ENCODE results near the gene HACD3. TPM values are rescaled to one million over a fixed set of nuclear protein-coding genes. Genes with fewer than 3 reads are reported as not detected.

HACD3 gene
- total RNA-seq, 2 donors from 2014 or later = 20.0 to 31.0 TPM

DNA sequence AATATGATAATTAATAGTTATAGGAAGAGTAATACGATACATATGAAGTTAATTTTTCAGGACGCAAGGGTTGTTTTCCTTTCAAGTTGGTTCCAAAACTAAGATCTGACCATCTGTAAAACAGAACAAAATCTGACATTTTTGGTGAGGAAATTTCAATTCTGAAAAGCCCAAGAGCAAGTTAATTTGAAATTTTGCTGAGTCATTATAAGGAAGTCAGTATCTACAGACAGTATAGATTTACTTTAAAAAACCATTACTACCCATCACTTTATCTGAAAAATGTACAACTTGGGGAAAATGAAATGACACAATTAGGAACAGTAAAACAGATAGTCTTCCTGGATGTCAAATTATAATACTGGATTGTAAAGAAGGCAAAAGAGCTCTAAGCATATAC, 68.2 kb downstream of the HACD3 start:
- DNase-seq (ENCODE audit: low spot score) (no peak), ATAC-seq (ENCODE audit: insufficient number of reproducible peaks, low FRiP score, low read depth) (no peak)
- H3K9me3 ChIP-seq = no peaks in the 10 kb centered on the region
- H3K4me1 ChIP-seq (ENCODE audit: control insufficient read depth in 1 of 2, low read depth in 2 of 2) = no peaks in the 10 kb centered on the region
- TF ChIP-seq, protein P1, sequence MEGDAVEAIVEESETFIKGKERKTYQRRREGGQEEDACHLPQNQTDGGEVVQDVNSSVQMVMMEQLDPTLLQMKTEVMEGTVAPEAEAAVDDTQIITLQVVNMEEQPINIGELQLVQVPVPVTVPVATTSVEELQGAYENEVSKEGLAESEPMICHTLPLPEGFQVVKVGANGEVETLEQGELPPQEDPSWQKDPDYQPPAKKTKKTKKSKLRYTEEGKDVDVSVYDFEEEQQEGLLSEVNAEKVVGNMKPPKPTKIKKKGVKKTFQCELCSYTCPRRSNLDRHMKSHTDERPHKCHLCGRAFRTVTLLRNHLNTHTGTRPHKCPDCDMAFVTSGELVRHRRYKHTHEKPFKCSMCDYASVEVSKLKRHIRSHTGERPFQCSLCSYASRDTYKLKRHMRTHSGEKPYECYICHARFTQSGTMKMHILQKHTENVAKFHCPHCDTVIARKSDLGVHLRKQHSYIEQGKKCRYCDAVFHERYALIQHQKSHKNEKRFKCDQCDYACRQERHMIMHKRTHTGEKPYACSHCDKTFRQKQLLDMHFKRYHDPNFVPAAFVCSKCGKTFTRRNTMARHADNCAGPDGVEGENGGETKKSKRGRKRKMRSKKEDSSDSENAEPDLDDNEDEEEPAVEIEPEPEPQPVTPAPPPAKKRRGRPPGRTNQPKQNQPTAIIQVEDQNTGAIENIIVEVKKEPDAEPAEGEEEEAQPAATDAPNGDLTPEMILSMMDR (IDR thresholded peaks at IDR 0.05) = no peak
- no peak overlapping the region for H3K4me3 ChIP-seq
- H3K36me3 ChIP-seq = peaks cover 52% of the 10 kb centered on the region
- no peak overlapping the region for H3K27ac ChIP-seq
- H3K27me3 ChIP-seq (replicated peaks; ENCODE audit: insufficient read depth) = no peaks in the 10 kb centered on the region

DNA sequence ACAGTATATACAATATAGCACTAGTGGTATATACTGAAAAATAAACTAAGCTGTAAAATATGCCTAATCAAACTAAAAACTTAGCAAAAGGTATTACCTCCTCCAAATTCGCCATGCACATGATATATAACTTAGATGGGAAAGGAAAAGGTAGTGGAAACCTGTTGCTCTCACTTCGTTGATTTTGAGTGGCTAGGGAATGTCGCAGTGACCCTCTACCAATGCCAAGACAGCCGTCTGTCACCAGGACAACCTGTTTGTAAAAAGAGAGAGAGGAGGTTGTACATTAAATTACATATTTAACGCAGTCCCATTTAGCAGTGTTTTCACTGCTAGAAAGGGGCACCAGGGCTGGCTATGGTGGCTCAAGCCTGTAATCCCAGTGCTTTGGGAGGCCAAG, 69.4 kb downstream of the HACD3 start:
- Histone ChIP-seq H3K36me3 (peaks cover 54% of the 10 kb centered on the region), H3K4me1 (ENCODE audit: control insufficient read depth in 1 of 2, low read depth in 2 of 2) (no peaks in the 10 kb centered on the region), H3K4me3 (no peak overlapping the region), H3K27me3 (replicated peaks; ENCODE audit: insufficient read depth) (no peaks in the 10 kb centered on the region), H3K27ac (no peak overlapping the region), H3K9me3 (no peaks in the 10 kb centered on the region)
- ATAC-seq (ENCODE audit: insufficient number of reproducible peaks, low FRiP score, low read depth) (no peak), DNase-seq (ENCODE audit: low spot score) (no peak)
- TF ChIP-seq, protein P1 (IDR thresholded peaks at IDR 0.05) = no peak

DNA sequence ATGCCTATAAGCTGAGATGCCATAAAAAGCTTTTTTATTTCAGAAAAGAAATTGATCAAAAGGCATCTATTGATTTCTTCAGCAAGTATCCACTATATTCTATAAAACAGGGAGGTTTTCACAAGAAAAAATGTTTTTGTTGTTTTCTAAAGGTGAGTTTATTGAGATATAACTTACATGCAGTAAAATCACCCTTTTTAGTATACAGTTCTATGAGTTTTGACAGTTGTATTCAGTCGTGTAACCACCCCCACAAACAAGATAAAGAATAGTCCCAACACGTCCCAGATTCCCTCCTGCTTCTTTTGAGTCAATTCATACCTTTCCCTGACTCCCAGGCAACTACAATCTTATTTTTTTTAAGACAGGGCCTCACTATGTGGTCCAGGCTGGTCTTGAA, 72.9 kb downstream of the HACD3 start:
- no peaks in the 10 kb centered on the region for H3K27me3 ChIP-seq (replicated peaks; ENCODE audit: insufficient read depth)
- no peaks in the 10 kb centered on the region for H3K4me1 ChIP-seq (ENCODE audit: control insufficient read depth in 1 of 2, low read depth in 2 of 2)
- peaks cover 35% of the 10 kb centered on the region for H3K36me3 ChIP-seq
- H3K9me3 ChIP-seq = no peaks in the 10 kb centered on the region
- no peak for DNase-seq (ENCODE audit: low spot score)
- ATAC-seq (ENCODE audit: insufficient number of reproducible peaks, low FRiP score, low read depth) = no peak
- TF ChIP-seq, protein P1 (IDR thresholded peaks at IDR 0.05) = no peak
- no peak overlapping the region for H3K4me3 ChIP-seq
- H3K27ac ChIP-seq = no peak overlapping the region

DNA sequence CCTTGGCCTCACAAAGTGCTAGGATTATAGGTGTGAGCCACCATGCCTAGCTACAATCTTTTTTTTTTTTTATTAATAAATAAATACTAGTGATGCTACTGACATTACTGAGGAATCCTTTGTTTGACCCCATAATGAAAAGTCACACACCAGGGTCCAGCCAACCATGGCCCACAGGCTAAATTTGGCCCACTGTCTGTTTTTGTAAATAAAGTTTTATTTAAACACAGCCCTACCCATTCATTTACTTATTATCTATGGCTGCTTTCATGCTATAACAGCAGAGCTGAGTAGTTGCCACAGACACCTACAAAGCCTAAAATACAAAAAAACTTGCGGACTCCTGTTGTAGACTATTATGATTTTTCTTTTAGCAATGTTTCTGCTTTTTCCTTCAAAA, 73.3 kb downstream of the HACD3 start:
- TF ChIP-seq, protein P1 (IDR thresholded peaks at IDR 0.05) = no peak
- Histone ChIP-seq H3K27ac (no peak overlapping the region), H3K9me3 (no peaks in the 10 kb centered on the region), H3K4me1 (ENCODE audit: control insufficient read depth in 1 of 2, low read depth in 2 of 2) (no peaks in the 10 kb centered on the region), H3K27me3 (replicated peaks; ENCODE audit: insufficient read depth) (no peaks in the 10 kb centered on the region), H3K36me3 (peaks cover 32% of the 10 kb centered on the region), H3K4me3 (no peak overlapping the region)
- DNase-seq (ENCODE audit: low spot score) = no peak
- no peak for ATAC-seq (ENCODE audit: insufficient number of reproducible peaks, low FRiP score, low read depth)

DNA sequence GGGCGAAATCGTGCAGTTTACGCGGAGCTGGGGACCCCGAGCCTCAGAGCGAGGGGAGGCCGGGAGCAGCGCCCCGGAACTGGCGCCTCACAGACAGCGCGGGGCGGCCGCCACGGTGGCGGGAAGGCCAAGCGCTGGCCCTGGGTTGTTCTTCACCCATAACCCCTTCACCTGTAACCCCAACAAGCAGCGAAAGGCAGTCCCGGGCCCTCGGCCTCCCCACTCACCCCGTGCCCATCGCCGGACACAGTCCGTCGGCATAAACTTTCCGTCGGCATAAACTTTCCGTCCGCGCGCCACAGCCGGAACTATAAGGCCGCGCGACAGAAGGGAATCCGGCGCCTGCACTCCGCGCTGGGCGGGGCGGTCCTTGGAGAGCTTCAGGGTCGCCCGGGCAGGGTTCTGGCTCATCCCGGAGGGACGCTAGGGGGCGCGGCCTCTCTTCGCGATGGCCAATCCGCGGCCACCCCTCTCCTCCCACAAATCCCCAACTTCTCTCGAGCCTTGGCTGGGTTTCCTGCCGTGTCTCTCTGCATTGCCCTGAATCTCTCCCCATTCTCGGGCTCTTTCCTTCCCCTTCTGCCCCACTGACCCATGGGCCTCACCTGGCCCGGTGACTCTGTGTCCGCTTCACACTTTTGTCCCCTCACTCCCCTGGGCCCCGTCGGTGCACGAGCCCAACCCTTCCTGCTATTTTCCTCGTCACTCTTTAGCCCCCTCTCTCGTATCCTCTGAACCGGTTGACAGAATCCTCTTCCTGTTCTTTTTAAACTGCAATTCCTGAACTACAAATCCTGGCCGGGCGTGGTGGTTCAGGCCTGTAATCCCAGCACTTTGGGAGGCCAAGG, 80.8 kb downstream of the HACD3 start, which contains the start of gene INTS14:
Gene INTS14, minus strand, starts transcription at position 261 of the 848 bp plus-strand sequence. CDS start 3,751 bp downstream, outside the sequence.
- no peaks in the 10 kb centered on the region for H3K9me3 ChIP-seq
- peak within 1 kb of the TSS; percentile 97 for H3K27ac ChIP-seq
- H3K27me3 ChIP-seq (replicated peaks; ENCODE audit: insufficient read depth) = no peaks in the 10 kb centered on the region
- peak; percentile 97 for ATAC-seq (ENCODE audit: insufficient number of reproducible peaks, low FRiP score, low read depth)
- TF ChIP-seq, protein P1 (IDR thresholded peaks at IDR 0.05) = peak; percentile 55
- H3K36me3 ChIP-seq = no peaks in the 10 kb centered on the region
- H3K4me3 ChIP-seq = peak within 1 kb of the TSS; percentile 90
- peaks cover 8 to 23% of the 10 kb centered on the region in 2 donors for H3K4me1 ChIP-seq (ENCODE audit: control insufficient read depth in 1 of 2, low read depth in 2 of 2)
- DNase-seq (ENCODE audit: low spot score) = peak; percentile 86

Data from thoracic aorta (tissue), 2 donors.